HG02852 (cell line): ENCODE data around the gene CFAP69.
"Not testable (repeated sequence)": the region's sequence is repeated elsewhere in the genome, so short reads cannot be mapped to it uniquely, and the experiment has no call there.

Experiments used
- ATAC-seq: cut with Tn5 transposase; IDR thresholded peaks from one replicate; pipeline ENCODE4 v1.9.1; 2021; ENCODE audit warnings: mild to moderate bottlenecking, moderate library complexity; ENCODE audit not compliant: unreplicated experiment

Gene CFAP69

DNA sequence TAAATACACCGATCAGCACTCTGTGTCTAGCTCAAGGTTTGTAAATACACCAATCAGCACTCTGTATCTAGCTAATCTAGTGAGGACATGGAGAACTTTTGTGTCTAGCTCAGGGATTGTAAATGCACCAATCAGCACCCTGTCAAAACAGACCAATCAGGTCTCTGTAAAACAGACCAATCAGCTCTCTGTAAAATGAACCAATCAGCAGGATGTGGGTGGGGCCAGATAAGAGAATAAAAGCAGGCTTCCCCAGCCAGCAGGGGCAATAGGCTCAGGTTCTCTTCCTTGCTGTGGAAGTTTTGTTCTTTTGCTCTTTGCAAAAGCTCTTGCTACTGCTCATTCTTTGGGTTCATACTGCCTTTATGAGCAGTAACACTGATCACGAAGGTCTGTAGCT lies 90.0 kb downstream of the CFAP69 start:
- not testable (repeated sequence) for ATAC-seq

DNA sequence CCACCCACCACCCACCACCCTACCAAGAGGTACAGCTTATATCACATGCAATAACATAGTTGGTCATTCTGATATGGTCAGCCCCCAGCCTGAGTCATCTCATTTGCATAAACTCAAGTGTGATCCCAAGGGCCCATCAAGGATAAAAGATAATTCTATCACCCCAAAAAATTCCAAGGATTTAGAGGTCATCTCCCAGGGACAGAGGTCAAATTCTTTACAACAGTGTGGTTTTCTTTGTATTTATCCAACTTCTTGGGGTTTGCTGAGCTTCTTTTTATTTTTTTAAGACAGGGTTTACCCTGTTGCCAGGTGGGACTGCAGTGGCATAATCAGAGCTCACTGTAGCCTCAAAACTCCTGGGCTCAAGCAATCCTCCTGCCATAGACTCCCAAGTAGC lies 92.1 kb downstream of the CFAP69 start:
- ATAC-seq: no peak

DNA sequence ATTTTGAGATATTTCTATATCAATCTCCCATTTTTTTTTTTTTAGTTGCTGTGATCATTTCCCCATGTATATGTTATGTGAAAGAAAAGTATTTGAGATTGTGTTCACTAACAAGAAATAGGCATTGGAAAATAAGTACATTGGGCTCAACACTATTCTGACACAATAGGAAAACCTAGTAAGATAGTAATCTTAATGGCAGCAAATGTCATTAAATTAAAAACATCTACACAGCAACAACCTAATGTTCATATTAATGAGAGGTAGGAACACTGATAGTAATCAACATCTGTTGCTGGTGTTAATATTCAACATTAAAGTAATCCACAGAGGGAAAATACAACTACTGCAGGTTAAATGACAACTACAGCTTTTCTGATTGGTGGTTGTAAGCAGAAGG lies 100.0 kb downstream of the CFAP69 start:
- ATAC-seq: no peak

DNA sequence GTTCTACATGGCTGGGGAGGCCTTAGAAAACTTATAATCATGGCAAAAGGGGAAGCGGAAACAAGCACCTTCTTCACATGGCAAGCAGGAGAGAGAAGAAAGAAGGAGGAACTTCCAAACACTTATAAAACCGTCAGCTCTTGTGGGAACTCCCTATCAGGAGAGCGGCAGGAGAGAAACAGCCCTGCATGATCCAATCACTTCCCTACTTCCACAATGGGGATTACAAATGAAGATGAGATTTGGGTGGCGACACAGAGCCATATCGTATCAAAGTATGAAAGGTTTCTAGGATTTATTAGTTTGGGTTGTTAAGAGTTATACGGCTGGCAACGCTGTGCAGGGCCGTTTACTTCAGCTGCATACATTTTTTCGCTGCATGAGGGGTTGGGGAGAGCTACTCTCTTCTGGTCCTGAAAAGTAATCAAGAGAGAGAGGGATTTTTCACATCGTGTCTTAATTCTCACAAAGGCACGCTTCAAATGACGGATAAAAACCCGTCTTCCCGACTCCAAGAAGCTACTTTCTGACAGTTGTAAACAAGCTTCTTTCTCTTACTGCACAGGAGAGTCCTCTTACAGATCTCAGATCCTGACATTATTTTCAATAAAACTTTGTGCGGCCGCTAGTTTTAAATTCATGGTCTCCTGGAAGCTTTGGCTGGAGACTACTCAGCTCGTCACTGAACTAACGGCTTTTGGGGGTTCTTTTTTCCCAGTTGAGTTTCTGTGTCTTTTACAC lies 100.8 kb downstream of the CFAP69 start:
- ATAC-seq: peak; percentile 20

DNA sequence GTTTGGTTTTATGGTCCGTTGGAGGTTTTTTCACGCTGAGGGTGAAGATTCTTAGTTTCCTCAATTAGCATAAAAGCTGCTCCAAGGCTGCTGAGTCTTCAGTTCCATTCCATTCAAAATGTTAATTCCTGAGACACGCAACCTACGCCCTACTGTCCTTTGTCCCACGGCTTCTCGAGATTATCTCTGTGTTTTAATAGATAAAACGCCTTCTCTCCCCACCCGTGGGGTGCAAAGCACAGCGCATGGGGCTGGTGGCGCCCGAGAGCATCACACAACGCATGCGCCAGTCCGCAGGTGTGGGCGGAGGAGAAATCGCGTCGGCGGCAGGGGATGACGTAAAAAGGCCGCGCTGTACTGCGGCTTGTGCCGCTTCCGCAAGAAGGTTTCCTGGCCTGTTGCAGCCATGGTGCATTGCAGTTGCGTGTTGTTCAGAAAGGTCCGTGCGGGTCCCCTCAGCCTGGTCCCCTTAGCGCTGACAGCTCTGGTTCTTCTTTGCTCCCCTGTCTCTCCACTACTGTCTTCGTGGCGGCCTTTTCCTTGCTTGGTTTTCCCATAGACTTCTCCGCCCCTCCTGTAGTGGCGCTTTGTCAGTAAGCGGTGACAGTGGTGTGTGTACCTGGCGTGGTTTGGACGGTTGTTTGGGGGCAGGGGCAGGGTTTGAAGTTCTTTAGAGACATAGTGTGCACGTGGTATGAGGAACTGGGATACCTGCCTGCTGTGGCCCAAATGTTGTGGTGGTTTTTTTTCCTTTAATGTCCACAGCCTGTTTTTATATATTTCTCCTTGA lies 101.6 kb downstream of the CFAP69 start, which contains the start of gene GTPBP10:
TSS of gene GTPBP10 (plus strand) at position 381 of the 790 bp plus-strand sequence. CDS start at position 407, 26 bp downstream.
- ATAC-seq: peak; percentile 94

DNA sequence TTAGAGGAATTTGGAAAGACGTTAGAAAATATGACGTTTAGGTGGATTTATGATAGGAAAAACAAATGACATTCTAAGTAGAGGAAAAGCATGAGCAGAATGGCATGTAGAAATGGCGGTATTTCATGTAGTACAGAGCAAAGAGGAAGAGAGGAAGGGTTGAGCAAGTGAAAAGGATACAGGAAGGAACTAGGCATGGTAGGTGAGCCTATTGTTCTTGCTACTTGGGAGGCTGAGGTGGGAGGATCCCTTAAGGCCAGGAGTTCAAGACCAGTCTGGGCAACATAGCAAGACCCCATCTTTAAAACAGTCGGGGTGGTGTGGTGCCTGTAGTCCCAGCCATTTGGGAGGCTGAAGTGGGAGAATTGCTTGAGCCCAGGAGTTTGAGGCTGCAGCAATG lies 102.8 kb downstream of the CFAP69 start:
- no peak for ATAC-seq

DNA sequence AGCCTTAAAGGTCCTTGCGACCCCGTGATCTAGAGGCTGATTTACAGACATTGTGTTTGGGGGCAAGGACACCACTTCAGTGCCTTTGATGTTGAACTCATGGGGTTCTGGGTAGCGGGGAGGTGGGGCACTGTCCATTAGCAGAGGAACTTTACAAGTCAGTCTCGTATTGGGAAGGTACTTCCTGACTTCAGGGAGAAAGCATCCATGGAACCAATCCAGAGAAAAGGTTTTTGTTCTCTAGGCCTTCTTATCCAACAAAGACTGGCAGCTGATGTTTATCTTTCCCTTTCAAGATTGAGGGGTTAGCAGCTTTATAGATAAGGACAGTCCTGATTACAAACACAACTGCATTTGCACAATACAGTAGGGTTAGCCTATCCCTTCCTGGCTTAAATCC lies 104.3 kb downstream of the CFAP69 start:
- no peak for ATAC-seq

DNA sequence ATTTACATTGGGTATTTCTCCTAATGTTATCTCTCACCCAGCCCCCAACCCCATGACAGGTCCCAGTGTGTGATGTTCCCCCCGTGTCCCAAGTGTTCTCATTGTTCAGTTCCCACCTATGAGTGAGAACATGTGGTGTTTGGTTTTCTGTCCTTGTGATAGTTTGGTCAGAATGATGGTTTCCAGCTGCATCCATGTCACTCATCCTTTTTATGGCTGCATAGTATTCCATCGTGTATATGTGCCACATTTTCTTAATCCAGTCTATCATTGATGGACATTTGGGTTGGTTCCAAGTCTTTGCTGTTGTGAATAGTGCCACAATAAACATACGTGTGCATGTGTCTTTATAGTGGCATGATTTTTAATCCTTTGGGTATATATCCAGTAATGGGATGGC lies 105.1 kb downstream of the CFAP69 start:
- ATAC-seq: not testable (repeated sequence)

DNA sequence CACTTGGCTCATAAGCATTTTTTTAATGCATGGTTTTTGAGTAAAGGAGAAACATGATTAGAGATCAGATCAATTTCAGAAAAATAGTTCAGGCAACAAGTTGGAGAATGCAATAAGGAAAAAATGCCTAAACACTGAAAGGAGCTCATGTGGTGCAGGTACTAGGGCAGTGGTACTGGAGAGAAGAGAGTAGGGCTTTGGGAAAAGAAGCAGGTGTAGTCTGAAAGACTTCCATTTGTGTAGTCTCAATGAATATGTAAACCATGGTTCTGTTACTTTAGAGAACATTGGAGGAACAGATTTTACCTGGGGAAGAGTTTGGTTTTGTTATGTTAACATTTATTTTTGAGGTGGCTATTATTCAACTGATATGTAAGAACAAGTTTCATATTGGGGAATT lies 107.0 kb downstream of the CFAP69 start:
- no peak for ATAC-seq
